ENCODE results near the gene LACC1. TPM values are rescaled to one million over a fixed set of nuclear protein-coding genes. Genes with fewer than 3 reads are reported as not detected.

LACC1 gene
- polyA plus RNA-seq, 1 of the 3 experiments (the other 2 are of a cell fraction) = 4.2 TPM

GRCh38 chr13:43838909-43839308 lies 40.8 kb upstream of the LACC1 start:
- CTCF ChIA-PET = no interaction called here
- peaks cover 5% of the 10 kb centered on the region for H3F3A ChIP-seq (replicated peaks; ENCODE audit: insufficient read depth)
- no peaks in the 10 kb centered on the region; the same call in 1 of the 2 replicates for H3K9me2 ChIP-seq
- no peaks in the 10 kb centered on the region for H3K79me2 ChIP-seq (ENCODE audit: insufficient read depth)
- POLR2A ChIA-PET = no interaction called here
- DNase-seq = no peak
- no peaks in the 10 kb centered on the region for H3K9me3 ChIP-seq
- peaks cover 0 to 9% of the 10 kb centered on the region in 2 experiments for H3K36me3 ChIP-seq (replicated peaks in 1 of 2; ENCODE audit: control insufficient read depth in 1 of 2, insufficient read depth in 2 of 2, low read length in 1 of 2)
- H3K4me2 ChIP-seq = no peak overlapping the region
- no peak overlapping the region for H2AFZ ChIP-seq (ENCODE audit: low read depth)
- H3K27me3 ChIP-seq (ENCODE audit: insufficient read depth) = no peaks in the 10 kb centered on the region
- H3K4me3 ChIP-seq (ENCODE audit: low read depth in 2 of 2, low read length in 1 of 2) = no peak overlapping the region
- H3K9ac ChIP-seq = no peak overlapping the region
- no peaks in the 10 kb centered on the region for H4K20me1 ChIP-seq (ENCODE audit: insufficient read depth)
- H3K4me1 ChIP-seq (ENCODE audit: control insufficient read depth in 1 of 2, insufficient read depth in 2 of 2, low read depth in 1 of 2, low read length in 1 of 2) = no peaks in the 10 kb centered on the region
- H3K27ac ChIP-seq (ENCODE audit: low read depth in 2 of 2, low read length in 1 of 2) = no peak overlapping the region; a peak in 1 of 4 replicates
- 37% methylated on average over 4 of the region's 4 CpGs for WGBS (ENCODE audit: low lambda C conversion rate)
- TF ChIP-seq, protein P1, sequence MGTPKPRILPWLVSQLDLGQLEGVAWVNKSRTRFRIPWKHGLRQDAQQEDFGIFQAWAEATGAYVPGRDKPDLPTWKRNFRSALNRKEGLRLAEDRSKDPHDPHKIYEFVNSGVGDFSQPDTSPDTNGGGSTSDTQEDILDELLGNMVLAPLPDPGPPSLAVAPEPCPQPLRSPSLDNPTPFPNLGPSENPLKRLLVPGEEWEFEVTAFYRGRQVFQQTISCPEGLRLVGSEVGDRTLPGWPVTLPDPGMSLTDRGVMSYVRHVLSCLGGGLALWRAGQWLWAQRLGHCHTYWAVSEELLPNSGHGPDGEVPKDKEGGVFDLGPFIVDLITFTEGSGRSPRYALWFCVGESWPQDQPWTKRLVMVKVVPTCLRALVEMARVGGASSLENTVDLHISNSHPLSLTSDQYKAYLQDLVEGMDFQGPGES (IDR thresholded peaks at IDR 0.05; ENCODE audit: low read depth, low read length) = no peak
- TF ChIP-seq EZH2phosphoT487 (IDR thresholded peaks at IDR 0.05; ENCODE audit: borderline replicate concordance, low read depth) (no peak), FOSL2 (IDR thresholded peaks at IDR 0.05; ENCODE audit: borderline replicate concordance, low read depth) (peak; percentile 27; the same call in 1 of the 2 replicates), YY1 (IDR thresholded peaks at IDR 0.05; ENCODE audit: low read depth) (no peak), TEAD4 (IDR thresholded peaks at IDR 0.05; ENCODE audit: borderline replicate concordance, insufficient read depth) (peak; percentile 75), GABPA (IDR thresholded peaks at IDR 0.05; ENCODE audit: low read depth) (no peak), TAF1 (IDR thresholded peaks at IDR 0.05; ENCODE audit: borderline replicate concordance, low read depth, low read length) (no peak), FOXM1 (IDR thresholded peaks at IDR 0.05; ENCODE audit: low read depth) (peak; percentile 35; the same call in 1 of the 2 replicates), RFX5 (IDR thresholded peaks at IDR 0.05; ENCODE audit: low read length) (no peak), RXRA (IDR thresholded peaks at IDR 0.05; ENCODE audit: borderline replicate concordance, low read depth) (no peak), EP300 (IDR thresholded peaks at IDR 0.05; ENCODE audit: borderline replicate concordance in 1 of 2, low read depth in 1 of 2, low read length in 1 of 2) (peak in 1 of 2 experiments; percentile 74; a peak in 1 of 4 replicates), MEF2A (IDR thresholded peaks at IDR 0.05; ENCODE audit: borderline replicate concordance, low read depth) (no peak), GATA2 (CRISPR knock-in tag; IDR thresholded peaks at IDR 0.05) (no peak), TCF12 (IDR thresholded peaks at IDR 0.05) (peak; percentile 79), MXI1 (IDR thresholded peaks at IDR 0.05; ENCODE audit: low read depth, low read length) (no peak), NFIC (IDR thresholded peaks at IDR 0.05; ENCODE audit: borderline replicate concordance) (peak; percentile 48), POLR2AphosphoS5 (IDR thresholded peaks at IDR 0.05; ENCODE audit: low read depth, low read length) (peak; percentile 33; the same call in 1 of the 2 replicates), REST (IDR thresholded peaks at IDR 0.05; ENCODE audit: low read depth, low read length) (no peak), ZBTB33 (IDR thresholded peaks at IDR 0.05; ENCODE audit: borderline replicate concordance, low read depth) (no peak), RCOR1 (IDR thresholded peaks at IDR 0.05; ENCODE audit: low read length) (no peak), USF1 (IDR thresholded peaks at IDR 0.05; ENCODE audit: borderline replicate concordance, low read depth) (no peak), NRF1 (IDR thresholded peaks at IDR 0.05; ENCODE audit: low read depth, low read length) (no peak)
- TF ChIP-seq, protein P2, sequence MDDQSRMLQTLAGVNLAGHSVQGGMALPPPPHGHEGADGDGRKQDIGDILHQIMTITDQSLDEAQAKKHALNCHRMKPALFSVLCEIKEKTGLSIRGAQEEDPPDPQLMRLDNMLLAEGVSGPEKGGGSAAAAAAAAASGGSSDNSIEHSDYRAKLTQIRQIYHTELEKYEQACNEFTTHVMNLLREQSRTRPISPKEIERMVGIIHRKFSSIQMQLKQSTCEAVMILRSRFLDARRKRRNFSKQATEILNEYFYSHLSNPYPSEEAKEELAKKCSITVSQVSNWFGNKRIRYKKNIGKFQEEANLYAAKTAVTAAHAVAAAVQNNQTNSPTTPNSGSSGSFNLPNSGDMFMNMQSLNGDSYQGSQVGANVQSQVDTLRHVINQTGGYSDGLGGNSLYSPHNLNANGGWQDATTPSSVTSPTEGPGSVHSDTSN (IDR thresholded peaks at IDR 0.05) = peak; percentile 55
- TF ChIP-seq, protein P3, sequence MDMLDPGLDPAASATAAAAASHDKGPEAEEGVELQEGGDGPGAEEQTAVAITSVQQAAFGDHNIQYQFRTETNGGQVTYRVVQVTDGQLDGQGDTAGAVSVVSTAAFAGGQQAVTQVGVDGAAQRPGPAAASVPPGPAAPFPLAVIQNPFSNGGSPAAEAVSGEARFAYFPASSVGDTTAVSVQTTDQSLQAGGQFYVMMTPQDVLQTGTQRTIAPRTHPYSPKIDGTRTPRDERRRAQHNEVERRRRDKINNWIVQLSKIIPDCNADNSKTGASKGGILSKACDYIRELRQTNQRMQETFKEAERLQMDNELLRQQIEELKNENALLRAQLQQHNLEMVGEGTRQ (IDR thresholded peaks at IDR 0.05; ENCODE audit: borderline replicate concordance, low read depth, low read length) = no peak
- TF ChIP-seq, protein P4, sequence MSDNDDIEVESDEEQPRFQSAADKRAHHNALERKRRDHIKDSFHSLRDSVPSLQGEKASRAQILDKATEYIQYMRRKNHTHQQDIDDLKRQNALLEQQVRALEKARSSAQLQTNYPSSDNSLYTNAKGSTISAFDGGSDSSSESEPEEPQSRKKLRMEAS (IDR thresholded peaks at IDR 0.05; ENCODE audit: low read depth) = no peak
